Measurements from ENCODE around the gene MOSMO.
A peak's percentile ranks its signal among the peaks of the same experiment; 100 is the strongest.
"Not testable (repeated sequence)": the region's sequence is repeated elsewhere in the genome, so short reads cannot be mapped to it uniquely, and the experiment has no call there.

Gene MOSMO

DNA sequence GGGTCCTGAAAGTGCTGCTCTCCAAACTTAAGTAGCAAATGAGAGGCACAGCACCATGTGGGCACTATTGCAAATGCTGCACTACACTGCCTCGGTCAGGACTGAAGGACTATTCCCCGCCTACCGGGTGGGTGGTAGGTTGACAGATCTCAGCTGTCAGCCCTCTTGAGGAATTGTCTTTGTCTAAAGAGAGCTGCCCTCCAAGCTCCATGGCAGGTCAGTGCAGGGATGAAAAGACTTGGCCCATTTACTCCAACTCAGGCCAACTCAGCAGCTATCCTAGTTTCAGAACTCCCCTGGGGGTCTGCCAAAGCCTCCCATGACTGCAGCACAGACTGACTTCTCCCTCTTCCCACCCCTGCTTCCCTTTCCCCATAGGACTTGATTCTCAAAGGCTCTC lies 3.6 kb upstream of the MOSMO start:
- no peak for DNase-seq

DNA sequence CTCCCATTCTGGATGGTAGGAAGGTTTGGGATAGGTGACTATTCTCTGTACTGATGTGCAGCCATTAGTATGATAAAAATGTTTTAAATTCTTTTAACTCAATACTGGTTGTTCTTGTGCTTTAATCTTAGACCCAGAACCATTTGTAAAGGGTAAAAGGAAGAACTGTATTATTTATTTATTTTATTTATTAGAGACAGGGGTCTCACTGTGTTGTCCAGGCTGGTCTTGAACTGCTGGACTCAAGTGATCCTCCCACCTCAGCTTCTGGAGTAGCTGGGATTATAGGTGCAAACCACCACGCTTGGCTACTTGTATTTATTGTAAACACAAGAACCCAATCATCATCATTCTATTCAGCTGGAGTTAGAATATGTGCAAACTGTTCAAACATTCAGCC lies 2.2 kb upstream of the MOSMO start:
- DNase-seq: no peak

DNA sequence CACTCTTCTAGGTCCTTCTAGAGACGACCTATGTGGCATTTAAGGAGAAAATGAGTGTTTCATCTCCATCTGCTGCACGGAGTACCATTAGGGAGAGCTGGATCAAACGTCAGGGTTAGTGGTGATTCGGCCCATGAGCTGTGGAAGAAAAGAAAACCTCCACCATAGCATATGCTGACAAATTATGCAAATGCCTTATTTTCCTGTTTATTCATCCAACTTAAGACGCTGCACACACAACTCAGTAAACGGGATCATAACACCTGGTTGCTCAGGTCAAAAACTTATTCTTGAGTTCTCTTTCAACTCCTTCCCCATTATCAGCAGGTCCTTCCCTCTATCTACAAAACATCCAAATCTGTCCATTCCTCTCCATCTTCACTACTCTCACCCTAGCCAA lies 1.3 kb upstream of the MOSMO start:
- no peak for DNase-seq

DNA sequence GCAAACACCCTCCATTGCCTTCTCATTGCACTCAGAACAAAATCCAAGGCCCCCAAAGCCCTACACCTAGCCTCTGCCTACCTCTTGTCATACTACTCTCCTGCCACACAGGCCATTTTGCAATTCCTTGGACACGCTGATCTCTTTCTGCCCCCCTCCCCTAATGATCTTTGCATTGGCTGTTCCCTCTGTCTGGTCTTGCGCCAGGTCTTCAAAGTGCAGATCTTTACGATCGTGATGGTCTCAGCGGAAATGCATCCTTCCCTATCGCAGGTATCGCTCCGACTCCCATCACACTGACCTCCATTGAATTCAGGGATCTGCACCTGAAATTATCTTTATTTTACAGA lies 777 bp upstream of the MOSMO start:
- no peak for DNase-seq

DNA sequence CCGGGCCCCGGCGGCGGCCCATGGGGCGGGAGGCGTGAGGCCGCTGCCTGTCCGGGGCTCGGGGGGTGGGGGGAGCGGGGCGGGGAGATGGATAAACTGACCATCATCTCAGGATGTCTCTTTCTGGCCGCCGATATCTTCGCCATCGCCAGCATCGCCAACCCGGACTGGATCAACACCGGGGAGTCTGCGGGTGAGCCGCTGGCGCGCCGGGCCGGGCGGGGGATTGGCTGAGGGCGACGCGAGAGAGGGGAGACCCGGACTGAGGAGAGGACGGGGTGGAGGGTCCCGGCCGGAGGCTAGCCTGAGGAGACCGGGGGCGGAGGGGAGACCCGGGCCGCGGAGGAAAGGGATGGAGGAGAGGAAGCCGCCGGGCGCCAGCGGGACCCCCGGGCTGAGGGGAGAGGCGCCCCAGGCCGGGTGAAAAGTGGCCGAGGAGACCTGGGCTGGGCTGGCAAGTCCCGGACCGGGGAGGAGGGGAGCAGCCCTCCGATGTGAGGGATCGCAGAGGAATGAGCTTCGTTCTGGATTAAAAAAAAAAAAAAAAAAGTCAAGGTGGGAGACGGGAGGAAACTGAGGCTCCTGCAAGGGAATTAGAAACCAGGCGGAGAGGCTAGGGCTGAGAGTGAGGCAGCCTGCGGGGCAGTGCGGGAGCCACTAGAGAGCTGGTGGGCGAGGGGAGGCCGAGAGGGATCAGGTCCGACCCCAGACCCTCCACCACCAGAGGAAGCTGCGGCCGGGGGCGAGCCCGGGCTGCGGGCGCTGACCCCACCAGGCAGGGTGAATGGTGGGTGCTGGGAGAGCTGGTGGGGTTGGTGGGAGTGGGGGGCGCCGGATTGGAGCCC lies 526 bp downstream of the MOSMO start:
- peak; percentile 40 for DNase-seq

DNA sequence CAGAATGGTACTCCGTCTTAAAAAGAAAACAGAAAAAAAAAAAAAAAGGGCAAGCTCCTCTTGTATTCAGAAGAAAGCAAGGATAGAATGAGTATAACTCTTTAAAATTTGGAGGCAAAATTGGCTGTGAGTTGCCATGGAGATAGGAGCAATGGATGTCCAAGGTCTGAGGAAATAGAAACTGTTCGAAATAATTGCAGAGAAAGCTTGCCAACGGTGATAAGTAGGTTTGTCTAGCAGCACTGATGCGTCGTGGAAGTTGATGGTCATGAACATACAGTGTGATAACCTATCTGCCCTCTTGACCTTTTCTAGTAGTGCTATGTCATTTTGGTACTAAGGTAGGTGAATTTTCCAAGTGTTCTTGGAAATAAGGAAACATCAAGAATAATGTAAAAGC lies 3.0 kb downstream of the MOSMO start:
- no peak for DNase-seq

DNA sequence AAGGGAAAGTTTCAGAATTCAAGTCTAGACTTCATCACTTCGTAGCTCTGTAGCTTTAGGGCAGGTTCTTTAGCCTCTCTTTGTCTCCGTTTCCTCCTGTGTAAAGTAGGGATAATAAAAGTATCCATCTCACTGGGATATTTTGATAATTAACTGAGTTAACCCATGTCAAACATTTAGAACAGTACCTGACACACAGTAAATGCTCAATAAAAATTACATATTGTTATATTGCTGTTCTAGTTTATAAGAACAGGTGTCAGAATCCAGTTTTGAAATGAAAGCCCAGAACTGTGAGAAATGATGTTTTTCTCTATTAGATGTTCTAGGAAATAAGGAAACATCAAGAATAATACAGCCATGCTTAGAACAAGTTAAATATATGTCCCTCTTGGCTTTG lies 4.3 kb downstream of the MOSMO start:
- DNase-seq: no peak

DNA sequence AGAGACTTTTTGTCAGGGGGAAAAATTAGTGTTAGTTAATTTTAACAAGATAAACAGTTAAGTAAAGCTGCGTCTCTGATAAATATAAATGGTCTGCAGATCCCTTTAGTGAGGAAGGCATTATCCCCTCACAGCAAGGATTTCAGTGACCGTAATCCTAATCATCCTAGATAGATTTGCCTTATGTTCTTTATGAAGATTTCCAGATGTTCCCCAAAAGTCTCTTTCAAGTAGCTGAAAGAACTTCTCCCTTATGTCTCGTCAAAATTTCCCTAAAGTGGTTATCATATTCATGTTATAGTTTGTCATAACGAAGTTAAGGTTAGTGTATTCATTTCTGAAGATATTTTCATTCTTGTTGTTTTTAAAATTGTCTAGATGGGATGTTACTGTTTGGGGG lies 5.6 kb downstream of the MOSMO start:
- no peak for DNase-seq

DNA sequence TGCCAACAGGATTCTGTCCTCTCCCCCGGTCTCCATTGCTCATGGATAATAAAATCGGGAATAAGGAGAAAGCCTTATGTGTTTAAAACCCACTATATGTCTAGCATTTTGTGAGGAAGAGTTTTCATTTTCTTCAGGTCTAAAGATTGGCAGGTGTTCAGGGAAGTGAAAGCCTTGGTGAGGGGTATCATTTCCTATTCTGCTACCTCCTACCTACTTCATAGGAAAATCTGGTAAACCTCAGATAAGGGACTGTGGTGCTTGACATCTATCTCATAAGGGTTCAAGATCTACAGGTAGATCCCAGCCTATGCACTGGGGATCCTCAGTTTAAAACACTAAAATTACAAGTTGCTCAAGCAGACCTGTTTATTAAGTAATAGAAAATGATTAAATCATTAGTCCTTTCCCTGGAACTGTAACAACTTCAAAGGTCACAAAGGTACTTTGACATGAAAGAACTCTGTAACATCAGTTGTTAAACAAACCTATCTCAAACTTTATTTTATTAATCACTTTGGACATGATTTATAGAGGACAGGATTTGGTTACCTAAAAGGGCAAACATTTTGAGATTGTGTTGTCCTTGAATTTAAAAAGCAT lies 6.5 kb downstream of the MOSMO start:
- no peak for DNase-seq

DNA sequence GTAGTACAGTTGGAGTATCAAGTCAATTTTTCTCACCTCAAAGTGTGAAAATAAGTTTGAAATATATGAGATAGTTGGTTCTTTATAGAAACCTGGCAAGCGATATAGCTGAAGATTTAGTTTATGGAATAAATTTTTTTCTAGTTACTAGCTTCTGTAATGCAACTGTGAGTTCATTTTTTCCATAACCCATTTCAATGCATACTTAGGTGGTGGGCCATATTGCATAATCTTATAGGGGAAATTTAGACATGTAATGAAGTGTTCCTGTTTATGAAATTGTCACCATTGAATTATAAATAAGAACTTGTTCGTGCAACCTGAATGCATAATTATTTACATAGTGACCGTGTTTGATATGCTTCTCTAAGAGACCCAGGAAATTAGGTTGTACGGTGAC lies 9.0 kb downstream of the MOSMO start:
- DNase-seq: no peak

DNA sequence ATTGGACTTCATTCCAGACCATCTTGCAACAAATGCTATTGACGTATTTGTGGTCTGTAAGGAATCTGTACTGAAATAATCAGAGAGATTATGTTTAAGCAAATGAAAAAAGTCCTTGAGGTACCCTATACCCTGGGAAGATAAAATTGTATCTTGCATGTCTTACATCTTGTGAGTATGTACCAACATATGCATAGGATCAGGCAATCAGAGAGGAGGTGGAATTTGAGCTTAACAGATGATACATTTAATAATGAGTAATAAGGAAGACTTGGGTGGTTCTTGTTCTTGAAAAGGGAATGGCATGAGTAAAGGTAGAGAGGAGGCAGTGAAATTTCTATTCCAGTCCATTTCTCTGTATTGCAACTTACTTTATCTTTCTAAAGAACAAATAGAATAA lies 10.6 kb downstream of the MOSMO start:
- DNase-seq: no peak

DNA sequence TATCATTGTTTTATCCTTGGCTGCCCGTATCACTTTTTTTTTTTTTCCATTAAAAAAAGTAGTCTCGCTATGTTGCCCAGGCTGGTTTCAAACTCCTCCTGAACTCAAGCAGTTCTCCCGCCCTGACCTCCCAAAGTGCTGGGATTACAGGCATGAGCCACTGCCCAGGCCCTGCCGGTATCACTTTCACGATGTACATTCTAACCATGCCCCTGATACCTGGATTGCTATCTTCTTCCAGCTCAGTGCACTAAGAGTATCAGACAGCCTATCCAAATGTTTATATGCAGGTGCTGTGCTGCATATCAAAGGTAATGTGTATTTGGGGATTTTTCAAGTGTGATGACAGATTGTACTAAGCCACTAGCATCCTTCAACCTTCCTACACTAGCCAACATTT lies 14.2 kb downstream of the MOSMO start:
- no peak for DNase-seq

DNA sequence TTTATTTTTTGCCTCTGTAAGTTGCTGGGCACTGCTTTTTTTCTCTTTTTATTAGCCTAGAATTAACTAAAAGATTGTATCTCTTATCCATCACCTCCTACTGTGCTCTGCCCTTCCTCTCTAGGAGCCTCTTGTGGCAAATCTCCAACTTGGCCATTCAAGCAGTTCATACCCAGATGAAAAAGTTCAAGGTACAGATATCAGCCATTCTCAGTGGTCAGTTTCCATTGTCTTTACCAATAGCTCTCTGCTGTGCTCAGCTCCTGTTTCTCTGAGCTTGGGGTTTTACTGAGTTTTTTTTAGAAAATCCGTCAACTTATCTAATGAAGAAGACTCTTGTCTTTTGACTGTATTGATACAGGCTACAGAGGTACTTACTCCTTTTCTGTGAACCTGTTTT lies 15.6 kb downstream of the MOSMO start:
- DNase-seq: no peak

DNA sequence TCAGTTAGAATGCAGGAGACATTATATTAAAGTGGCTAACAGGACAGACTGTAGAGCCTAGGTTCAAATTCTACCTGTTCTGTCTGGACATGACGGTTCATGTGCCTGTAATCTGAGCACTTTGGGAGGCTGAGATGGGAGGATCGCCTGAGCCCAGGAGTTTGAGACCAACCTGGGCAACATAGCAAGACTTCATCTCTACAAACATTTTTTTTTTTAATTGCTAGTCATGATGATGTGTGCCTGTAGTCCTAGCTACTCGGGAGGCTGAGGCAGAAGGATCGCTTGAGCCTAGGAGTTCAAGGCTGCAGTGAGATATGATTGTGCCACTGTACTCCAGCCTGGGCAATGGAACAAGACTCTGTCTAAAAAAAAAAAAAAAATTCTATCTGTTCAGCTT lies 16.9 kb downstream of the MOSMO start:
- DNase-seq: not testable (repeated sequence)

DNA sequence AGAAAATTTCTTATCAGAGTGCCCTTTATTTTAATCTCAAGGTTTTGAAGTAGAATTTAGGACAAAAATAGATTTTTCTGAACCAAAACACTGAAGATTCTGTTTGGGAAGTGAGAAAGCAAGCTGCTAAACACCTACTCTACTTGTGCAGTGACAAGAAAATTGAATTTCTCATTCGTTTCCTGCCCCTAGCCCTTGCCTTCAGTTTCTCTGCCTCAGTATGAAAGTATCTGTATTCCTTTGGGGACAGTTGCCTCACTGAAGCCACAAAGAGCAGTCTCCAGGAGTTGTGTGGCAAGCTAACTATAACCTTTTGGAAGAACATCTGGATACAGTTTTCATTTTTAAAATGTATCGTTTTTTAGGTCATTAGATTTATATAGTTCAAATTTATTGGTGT lies 19.7 kb downstream of the MOSMO start:
- DNase-seq: no peak

DNA sequence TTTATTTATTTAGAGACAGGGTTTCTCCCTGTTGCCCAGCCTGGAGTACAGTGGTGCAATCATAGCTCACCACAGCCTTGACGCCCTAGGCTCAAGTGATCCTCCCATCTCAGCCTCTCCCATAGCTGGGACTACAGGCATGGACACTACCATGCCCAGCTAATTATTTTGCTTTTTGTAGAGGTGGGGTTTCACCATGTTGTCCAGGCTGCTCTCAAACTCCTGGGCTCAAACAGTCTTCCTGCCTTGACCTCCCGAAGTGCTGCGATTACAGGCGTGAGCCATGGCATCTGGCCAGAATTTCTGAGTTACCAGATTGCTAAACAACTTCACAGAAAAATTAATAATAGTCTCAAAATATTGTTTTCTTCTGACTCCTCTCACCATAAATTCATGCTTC lies 21.7 kb downstream of the MOSMO start:
- DNase-seq: no peak

DNA sequence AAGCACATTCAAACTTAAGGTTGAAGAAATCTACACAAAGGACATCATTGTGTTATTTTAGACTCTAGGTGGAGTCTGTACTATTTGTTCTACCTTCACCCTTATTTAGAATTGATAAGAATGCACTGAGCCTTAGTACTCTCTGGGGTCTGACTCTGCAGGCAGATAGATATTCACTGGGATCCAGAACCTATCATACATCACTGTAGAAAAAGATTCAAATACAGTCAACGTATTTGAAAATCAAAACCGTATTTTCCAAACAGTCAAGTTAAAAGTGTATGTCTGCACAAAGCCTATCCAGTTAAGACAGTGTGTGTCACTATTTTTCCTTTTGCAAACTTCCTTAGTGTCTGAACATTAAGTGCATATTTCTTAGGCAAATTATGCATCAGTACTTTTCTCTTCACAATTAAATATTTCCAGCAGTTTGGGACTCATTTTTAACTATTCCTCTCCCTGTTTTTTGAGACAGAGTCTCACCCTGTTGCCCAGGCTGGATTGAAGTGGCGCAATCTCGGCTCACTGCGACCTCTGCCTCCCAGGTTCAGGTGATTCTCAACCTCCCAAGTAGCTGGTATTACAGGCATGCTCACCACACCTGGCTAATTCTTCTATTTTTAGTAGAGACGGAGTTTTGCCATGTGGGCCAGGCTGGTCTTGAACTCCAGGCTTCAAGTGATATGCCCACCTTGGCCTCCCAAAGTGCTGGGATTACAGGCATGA lies 22.3 kb downstream of the MOSMO start:
- DNase-seq: no peak

DNA sequence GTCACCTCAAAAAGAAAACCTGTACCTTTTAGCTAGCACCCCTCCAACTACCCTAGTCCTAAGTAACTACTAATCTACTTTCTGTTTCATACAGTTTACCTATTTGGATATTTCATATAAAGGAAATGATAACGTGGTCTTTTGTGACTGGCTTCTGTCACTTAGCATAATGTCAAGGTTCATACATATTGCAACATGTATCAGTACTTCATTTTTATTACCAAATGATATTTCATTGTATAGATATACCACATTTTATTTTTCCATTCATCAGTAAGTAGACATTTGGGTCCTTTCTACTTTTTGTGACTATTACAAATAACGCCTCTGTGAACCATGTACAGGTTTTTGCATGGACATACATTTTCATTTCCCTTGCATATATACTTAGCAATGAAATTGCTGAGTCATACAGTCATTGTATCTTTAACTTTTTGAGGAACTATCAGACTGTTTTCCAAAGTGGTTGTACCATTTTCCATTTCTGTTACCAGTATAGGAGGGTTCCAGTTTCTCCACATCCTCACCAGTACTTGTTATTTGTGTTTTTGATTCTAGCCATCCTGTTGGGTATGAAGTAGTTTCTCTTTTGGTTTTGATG lies 23.7 kb downstream of the MOSMO start:
- DNase-seq: no peak

DNA sequence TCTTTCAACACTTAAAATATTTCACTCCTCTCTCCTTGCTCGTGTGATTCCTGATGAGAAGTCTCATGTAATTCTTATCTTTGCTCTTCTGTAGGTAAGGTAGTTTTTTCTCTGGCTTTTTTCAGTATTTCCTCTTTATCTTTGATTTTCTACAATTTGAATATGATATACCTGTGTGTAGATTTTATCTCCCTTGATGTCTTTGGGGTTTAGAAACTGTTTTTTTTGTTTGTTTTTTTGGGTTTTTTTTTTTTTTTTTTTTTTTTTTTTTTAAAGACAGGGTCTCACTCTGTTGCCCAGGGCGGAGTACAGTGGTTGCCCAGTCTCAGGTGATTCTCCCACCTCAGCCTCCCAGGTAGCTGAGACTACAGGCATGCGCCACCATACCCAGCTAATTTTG lies 26.6 kb downstream of the MOSMO start:
- no peak for DNase-seq

DNA sequence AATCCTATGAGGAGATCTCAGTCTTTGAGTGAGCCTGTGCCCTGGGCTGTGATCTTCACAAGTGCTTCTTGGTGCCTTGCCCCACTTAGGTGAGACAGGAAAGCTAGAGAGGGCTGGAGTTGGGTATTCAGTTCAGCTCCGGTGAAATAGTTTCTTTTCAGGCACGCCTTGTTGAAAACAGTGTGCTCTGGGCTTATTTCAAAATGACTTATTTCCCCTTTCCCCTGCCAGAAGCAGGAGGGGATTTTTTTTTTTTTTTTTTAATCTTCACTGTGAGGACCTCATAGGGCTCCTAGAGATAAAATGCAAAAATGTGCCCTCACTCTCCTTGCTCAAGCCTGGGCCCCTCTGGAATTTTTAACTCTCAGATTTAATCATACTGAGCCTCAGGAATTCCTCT lies 27.2 kb downstream of the MOSMO start:
- no peak for DNase-seq

DNA sequence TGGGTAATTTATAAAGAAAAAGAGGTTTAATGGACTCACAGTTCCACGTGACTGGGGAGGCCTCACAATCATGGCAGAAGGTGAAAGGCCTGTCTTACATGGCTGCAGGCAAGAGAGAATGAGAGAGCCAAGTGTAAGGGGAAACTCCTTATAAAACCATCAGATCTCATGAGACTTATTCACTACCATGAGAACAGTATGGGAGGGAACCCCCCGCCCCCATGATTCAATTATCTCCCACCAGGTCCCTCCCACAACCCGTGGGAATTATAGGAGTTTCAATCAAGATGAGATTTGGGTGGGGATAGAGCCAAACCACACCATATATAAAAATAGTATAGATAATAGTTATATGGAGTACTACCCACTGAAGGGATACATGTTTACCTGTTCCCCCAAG lies 36.0 kb downstream of the MOSMO start:
- DNase-seq: not testable (repeated sequence)

DNA sequence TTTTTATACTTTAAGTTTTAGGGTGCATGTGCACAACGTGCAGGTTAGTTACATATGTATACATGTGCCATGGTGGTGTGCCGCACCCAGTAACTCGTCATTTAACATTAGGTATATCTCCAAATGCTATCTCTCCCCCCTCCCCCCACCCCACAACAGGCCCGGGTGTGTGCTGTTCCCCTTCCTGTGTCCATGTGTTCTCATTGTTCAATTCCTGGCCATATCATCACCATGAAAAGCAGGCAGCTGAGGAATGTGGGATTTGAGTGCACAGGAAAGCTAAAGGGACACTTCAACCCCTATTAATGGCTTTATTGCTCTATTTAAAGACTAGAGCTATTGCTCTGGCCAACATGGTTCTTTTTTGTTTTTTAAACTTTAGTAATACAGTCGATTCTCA lies 38.0 kb downstream of the MOSMO start:
- DNase-seq: not testable (repeated sequence)

DNA sequence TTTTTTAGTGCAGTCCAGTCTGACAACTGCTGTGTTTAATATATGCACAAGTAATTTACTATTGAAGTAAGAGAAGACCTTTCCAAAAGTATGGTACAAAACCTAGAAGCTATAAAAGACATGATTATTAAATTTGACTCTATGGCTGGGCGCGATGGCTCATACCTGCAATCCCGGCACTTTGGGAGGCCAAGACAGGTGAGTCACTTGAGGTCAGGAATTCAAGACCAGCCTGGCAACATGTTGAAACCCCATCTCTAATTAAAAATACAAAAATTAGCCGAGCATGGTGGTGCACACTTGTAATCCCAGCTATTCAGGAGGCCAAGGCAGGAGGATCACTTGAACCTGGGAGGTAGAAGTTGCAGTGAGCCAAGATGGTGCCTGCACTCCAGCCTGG lies 43.1 kb downstream of the MOSMO start:
- DNase-seq: no peak

DNA sequence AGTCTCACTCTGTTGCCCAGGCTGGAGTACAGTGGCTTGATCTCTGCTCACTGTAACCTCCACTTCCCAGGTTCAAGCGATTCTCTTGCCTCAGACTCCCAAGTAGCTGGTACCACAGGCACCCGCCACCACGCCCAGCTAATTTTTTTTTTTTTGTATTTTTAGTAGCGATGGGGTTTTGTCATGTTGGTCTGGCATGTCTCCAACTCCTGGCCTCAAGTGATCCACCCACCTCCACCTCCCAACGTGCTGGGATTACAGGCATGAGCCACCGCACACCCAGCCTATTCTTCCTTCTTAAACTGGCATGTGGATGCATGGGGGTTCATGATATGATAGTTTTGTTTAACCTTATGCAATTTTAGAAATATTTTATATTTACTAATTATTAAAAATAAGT lies 45.1 kb downstream of the MOSMO start:
- DNase-seq: no peak
